SKM-1 (cell line): Measurements from ENCODE around the gene CNRIP1.

ENCODE experiments used
- DNase-seq: peaks from one replicate; lab custom pipeline; 2025; ENCODE audit not compliant: unreplicated experiment; lab: John Stamatoyannopoulos, UW

The CNRIP1 gene

DNA sequence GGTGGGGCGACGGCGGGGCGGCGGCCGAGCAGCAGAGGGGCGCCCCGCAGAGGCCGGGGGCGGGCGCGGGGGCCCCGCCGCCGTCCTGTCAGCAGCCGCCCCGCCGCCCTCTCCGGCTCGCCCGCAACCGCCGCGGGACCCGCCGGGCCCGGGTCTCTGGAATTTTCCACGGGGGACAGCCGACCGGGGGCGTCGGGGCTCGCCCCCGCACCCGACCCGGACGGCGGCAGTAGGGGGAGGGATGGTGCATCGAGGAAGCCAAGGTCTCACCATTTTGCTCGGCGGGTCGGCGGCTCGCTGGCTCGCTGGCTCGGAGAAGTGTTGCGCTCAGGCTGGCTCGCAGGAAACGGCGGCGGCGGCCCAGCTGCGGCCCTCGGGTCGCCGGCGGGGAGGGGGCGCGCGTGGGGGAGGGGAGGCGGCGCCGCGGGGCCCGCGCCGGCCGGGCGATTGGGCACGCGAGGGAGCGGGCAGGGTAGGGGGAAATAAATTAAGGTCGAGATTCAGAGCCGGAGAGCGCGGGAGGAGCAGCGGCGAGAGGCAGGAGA lies 67.8 kb downstream of the CNRIP1 start:
- DNase-seq = no peak

DNA sequence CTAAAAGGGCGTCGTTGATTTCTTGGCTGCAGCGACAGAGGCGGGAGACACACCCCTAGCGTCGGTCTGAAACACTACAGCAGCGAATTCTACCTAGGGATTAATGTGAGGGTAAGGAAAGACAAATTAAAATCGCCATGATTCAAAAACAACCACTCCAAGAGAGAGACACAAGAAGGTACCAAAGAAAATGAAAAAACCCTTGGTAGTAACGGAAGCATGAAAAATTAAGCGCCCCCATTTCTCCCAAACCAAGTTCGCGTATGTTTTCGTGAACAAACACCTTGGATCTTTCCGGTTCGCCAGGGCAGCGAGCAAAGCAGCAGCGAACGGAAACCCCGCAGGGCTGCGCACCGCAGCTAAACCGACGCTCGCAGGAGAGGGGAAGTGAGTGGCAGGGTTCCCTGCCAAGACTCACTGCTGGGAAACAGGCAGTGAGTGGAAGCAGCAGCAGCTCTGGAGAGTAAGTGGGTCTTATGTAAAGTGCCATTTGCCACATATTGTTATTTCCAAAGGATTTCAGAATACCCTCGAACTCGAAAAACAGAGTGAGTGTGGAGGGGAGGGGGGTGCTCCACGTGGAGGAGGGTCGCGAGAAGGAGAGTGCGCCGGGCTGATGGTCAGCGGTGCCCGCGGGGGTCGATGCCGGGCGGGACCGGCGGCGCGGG lies 68.4 kb downstream of the CNRIP1 start:
- peak; percentile 82 for DNase-seq

- DNase-seq = no peak
Observed at GRCh38 chr2:68250652-68251186, 69.0 kb downstream of the CNRIP1 start.

DNA sequence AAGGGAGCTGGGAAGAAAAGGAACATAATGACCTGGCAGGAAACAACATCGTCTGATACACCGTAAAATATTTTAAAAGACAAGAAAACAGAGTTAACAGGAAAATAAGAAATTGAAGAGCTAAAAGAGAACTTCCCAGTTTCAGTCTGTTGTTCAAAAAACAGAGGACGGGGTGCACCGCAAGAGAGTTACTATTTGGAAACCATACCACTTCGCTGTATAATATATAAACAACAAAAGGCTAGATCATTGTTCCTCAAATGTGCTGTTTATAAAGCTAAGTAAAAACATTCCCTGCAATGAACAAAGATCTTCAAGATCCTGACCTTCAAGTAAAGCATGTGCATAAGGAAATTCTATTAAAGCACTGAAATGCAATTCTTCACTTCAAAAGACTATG lies 69.6 kb downstream of the CNRIP1 start:
- no peak for DNase-seq

DNA sequence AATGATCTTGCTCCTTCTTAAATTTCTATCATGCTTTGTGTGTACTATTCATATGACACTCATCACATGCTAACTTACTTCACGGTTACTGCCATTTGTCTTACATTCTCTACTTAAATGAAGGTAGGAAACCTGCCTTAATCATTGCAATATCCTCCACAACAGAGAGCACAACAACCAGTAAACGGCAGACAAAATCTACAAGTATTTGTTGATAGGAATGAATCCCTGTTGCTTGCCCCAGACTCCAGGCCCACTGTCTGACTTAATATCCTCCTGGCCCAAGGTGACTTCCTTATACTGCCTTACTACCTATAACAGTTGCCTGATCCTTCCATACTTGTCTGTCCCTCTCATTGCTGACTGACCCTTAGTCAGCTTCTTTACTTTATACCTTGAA lies 70.9 kb downstream of the CNRIP1 start:
- no peak for DNase-seq

- no peak for DNase-seq
Observed at GRCh38 chr2:68248361-68248760, 71.4 kb downstream of the CNRIP1 start.

DNA sequence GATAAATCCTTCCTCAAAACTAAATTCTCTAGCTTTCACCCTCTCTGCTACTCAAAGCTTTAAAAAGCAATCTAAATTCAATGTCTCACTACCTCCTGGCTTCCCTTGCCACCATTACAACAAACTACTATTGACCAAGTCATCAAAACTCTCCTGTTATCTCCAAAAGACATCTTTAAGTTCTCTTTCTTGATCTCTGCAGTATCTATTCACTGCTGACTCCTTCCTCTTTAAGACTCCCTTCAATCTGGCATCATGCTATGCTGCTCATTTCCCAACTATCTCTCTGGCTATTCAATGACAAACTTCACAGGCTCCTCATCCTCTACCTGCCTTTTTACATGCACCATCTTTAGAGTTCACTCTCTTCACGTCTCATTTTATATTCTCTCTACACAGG lies 73.4 kb downstream of the CNRIP1 start:
- DNase-seq = no peak

- no peak for DNase-seq
Observed at GRCh38 chr2:68245672-68246071, 74.1 kb downstream of the CNRIP1 start.

DNA sequence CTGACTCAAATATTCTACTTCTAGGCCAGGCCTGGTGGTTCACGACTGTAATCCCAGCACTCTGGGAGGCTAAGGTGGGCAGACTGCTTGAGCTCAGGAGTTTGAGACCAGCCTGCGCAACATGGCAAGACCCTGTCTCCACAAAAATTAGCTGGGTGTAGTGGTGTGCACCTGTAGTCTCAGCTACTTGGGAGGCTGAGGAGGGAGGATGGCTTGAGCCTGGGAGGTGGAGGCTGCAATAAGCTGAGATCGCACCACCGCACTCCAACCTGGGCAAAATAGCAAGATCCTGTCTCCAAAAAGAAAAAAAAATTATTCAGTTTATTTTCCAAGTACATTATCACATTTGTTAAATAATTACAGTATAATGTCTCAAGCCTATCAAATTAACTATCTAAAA lies 74.7 kb downstream of the CNRIP1 start:
- no peak for DNase-seq

DNA sequence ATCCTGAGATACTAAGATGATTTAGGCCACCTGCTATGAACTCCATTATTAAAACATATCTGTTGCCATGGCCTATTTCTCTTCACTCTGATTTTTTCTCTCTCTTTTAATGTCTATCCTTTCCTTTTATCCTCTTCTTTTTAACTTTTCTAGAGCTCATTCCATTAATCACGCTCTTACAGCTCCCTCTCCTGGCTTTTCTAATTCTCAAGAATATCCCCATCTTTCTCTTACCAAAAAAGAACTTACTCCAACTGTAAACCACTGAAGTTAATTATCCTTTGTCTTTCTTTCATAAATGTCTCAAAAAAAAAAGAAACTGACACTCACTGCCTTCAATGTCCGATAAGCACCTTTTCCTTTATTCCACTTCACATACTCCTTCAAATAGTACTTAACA lies 75.3 kb downstream of the CNRIP1 start:
- DNase-seq = no peak
